T-helper 2 cell (primary cell): ENCODE data around the gene SMAD7.

Experiments
- DNase-seq, 5 experiments: peaks; one replicate each; pipeline versions ENCODE4 v3.0.0 to v3.0.0-alpha.2; 2012 to 2022
- total RNA-seq, 2 donors: gene quantifications; one replicate each; lab custom pipeline; 2026; lab: John Stamatoyannopoulos, UW

Gene SMAD7
- 49.8 to 463 reads per million in 2 donors for total RNA-seq

DNA sequence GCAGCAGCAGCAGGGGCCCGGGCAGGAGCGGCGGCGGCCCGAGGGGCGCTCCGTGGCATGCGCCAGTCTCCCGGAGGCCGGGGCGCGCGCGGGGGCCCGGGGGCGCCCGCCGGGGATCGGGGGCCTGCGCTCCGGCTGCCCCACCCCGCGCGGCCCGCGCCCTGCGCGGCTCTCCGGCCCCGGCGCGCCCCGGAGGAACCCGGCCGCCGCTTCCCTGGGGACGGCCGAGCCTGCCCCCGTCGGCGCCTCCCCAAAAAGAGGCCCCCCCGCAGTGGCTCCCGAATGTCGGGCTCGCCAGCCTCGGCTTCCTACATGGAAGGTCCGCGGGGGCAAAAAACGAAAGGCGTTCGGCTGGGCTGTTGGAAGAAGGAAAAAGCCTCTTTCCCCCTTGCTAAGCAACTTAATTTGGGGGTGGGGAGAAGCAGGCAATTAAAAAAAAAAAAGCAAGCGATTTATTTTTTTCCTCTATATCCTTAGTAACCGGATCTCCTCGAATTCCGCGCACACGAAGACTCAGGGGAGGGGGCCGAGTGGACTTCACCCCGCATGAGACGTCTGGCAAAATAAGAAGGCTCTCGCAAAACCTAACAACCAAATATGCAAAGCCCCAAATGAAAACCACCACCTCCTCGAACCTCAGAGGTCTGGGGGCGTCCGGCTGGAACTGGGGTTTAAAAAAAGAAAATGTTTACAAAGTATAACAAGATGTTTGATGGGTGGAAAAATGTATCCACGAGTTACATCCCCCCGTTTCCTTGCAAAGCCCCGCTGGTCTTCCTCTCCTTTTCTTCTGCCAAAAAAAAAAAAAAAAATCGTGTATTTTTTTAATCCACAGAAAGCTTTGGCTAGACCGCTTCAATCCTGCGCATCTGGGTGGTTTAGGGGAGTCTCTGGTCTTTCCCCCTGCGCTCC is at the start of gene SMAD7:
TSS of gene SMAD7 (minus strand) at position 430 of the 912 bp plus-strand sequence. CDS start 541 bp downstream, outside the sequence.
- DNase-seq = peak in 1 of 5 experiments; percentile 29

DNA sequence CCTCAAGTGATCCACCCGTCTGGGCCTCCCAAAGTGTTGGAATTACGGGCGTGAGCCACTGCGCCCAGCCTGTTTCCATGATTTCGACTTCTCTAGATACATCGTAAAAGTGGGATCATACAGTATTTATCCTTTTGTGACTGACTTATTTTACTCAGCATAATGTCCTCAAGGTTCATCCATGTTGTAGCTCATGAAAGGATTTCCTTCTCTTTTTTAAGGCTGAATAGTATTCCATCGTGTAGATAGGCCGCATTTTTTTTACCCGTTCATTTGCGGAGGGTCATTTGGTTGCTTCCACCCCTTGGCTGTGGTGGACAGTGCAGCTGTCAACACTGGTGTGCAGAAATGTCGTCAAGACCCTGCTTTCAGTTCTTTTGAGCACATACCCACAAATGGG is 48.8 kb upstream of the SMAD7 start:
- DNase-seq = no peak

- no peak for DNase-seq
Observed at GRCh38 chr18:48997985-48998831, 47.4 kb upstream of the SMAD7 start.

GRCh38 chr18:48997681-48997984 is 46.9 kb upstream of the SMAD7 start:
- DNase-seq = no peak

DNA sequence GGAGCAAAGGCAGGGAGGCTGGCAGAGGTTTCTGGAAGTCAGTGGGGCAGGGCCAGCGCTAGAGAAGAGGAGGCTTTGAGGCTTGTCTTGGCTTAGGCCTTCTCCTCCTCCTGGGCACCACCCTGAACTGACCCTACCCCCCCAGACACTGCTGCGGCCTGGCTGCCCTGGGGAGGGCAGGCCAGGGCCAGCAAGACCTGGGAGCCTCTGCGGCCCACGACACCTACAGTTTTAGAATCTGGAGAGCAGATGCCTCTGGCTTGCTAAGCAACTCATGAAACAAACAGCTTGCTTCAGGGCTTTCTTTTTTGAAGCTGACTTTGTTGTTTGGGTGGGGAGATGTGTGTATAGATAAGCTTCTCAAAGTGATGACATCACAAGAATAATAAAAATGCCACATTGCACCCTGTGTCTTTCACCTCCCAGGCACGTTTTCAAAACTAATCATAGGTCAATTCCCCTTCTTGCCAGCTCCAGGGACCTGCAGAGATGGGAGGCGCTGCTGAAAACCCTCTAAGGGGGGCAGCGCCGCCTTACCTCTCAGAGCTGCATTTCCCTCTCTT is 46.2 kb upstream of the SMAD7 start:
- DNase-seq = peak in 2 of 5 experiments; percentile 69 to 77

GRCh38 chr18:48996041-48996440 is 45.3 kb upstream of the SMAD7 start:
- DNase-seq = no peak

- no peak for DNase-seq
Observed at GRCh38 chr18:48994926-48995835, 44.4 kb upstream of the SMAD7 start.

GRCh38 chr18:48994044-48994651 is 43.4 kb upstream of the SMAD7 start:
- DNase-seq = no peak

DNA sequence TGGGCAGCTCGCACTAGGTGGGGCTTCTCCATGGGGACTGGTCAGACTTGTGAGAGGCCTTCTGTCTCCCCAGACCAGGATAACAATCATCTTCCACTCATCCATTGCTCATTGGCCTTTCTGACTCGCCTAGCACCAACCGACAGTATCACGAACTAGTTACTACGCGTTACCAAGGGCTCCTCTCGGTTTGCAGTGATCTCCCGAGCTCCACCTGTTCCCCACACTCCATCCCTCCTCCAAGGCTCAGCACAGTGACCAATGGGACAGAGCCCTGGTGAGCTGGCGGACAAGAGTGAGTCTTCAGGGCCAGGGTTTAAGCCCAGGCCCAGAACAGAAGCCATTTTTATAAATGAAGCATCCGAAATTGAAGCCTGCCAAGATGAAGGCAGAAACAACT is 42.8 kb upstream of the SMAD7 start:
- DNase-seq = no peak

GRCh38 chr18:48992791-48993555 is 42.2 kb upstream of the SMAD7 start:
- DNase-seq = no peak

DNA sequence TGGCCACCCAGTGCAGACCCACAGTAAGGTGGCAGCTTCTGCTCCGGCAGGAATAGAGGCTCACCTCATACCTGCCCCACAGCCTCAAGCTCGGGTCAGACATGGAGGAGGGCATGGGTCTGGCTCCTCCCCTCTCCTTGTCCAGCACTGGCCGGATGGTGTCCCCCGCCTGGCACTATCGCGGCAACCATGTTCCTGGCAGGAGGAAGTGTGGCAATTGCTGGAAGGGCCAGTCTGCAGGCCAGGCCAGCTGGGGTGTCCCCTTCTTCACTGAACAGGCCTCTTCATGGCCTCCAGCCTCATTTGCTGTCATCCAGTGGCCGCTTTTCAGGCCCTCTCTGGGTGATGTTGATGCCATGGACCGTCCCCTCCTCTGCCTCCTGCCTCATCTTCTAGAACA is 41.4 kb upstream of the SMAD7 start:
- DNase-seq = no peak

DNA sequence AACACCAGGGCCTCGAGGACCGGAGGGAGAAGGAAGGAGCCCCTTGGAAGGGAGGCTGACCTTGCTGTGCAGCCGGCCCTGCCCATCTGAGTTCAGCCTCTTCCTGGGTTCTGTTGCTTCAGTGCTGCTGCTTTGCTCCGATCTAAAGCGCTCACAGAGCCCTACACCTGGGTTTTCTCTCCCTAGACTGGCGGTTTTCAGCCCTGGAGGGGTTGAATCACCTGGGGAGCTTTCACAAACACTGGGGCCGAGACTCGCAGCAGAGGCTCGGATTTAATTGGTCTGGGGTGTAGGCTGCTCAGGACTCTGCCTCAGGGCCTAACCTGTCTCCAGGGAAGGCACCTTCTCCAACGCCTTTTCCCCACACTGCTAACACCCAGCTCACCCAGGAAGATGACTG is 40.9 kb upstream of the SMAD7 start:
- no peak for DNase-seq

- DNase-seq = no peak
Observed at GRCh38 chr18:48991319-48991660, 40.5 kb upstream of the SMAD7 start.

DNA sequence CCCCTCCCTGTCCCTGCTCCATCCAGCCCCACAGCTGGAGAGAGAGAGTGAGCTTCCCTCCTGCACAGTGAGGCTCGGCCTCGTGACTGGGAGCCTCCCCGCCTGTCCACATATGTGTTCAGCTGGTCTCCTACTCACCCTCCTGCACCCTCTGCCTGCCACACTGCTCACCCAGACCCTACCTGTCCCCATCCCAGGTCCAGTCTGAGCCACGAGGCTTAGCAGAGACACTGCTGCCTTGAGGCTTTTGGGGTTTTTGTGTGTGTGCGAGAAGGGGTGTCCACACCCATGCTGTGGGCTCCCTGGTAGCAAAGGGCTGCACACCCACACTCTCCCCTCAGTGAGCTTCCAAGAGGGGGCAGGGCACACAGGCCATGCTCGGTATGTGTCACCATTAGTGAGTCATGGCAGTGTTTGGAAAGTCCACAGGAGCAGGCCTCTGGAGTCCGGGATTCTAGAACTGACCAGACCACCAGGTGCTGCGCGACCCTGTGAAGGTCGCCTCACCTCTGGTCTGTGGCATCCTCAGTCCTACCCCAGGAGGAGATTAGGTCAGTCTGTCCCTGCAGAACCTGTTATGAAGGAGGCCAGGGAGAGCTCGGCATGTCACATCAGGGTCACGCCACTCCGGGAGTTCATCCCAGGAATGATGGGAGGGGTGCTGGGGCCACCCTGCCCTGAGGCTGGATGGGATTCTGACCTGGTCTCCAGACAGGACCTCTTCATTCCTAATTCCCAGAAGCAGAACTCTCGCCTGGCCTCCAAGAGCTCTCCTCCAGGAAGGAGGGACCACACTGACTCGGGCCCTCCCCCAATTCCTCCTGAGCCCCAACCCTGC is 39.9 kb upstream of the SMAD7 start:
- no peak for DNase-seq

DNA sequence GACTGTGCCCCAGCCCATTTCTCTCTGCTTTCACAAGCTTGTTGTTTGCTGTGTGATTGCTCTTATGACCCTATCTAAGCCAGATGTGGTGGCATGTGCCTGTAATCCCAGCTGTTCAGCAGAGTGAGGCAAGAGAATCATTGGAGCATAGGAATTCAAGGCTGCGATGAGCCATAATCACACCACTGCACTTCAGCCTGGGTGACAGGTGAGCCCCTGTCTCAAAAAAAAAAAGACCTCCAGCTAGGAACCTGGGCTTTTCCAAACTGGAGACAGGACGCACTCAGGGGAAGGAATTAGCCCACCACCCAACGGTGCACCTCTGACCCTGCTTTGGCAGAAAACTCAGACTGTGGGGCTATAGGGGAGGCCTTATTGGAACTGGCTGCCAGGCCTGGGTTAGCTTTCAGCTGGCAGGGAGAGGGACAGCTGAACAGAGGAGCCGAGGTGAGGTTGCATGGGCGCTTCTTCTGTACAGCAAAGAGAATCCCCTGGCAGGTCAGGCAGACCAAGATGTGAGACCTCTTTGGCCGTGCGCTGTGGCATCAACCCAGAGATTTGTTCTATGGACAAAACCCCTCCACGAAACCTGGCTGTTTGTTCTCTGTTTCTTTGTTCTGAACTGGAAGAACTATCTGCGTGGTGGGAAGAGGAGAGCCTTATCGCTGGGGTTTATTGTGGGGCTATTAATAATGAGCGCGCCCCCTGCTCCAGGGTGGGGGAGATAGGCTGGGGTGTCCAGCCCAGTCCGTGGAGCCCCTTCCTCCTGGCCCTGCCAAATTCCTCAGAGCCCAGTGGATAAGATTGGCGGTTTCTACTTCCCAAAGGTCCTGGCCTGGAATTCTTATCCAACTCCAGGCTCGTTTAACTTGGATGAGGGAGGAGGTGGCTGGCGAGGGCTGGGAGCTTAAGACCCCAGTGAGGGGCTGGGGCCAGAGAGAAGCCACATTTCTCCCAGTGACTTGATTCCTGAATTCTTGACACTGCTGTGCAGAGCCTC is 38.8 kb upstream of the SMAD7 start:
- DNase-seq = no peak

DNA sequence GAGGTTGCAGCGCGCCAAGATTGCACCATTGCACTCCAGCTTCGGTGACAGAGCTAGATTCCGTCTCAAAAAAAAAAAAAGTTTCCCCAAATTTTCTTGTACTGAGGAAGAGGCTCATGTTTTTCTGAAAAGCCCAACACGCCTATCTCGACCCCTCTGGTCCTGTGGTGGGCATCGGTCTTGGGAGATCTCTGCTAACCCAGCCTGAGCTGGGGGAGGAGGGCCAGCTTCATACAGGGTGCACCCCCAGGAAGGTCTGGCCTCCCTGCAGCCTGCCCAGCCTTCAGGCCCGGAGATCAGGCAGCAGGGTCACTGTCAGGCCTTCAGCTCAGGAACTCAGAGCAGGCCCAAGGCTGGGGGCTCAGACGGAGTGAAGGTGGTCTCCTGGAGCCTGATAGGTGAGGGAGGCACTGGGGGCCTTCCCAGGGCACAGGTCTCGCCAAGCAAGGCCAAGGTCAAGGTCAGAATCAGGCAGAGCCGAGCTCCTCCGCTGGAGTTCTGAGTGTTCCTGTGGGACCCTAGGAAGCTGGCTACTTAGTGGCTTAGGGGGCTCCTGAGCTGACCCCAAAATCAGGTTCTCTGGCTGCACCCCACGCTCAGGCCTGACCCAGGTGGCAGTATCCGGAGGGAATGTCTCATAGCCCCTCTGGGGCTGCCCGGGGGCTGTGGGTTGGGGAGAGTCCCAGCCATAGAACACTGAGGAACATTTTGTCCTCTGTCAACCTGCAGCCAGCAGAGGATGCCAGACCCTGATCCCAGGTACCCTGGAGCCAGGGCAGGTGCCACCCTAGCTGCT is 37.9 kb upstream of the SMAD7 start:
- DNase-seq = no peak

DNA sequence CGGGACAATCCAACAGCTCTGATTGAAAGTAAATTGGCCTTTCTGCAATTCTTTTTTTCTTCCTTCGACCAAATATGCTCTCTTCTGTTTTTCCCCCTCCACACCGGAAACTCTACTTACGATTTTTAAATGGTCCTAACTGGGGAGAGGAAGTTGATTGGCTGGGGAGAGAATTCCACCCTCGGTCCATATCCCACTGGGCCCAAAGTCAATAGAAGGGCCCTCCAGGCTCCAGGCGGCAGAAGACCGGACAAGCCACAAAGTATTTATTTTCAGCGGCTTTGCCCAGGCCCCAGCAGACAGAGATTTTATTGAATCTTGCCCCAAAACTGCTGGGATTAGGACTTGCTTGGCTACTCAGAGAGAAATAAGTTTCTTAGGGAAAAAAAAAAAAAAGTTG is 37.1 kb upstream of the SMAD7 start:
- DNase-seq = no peak
